ENCODE results near the gene MGLL.

MGLL gene

GRCh38 chr3:127783166-127783565 is 39.1 kb downstream of the MGLL start:
- Histone ChIP-seq H4K20me1 (ENCODE audit: insufficient read depth, low read length) (no peaks in the 10 kb centered on the region), H3K27ac (ENCODE audit: low read length) (no peak overlapping the region), H3K27me3 (ENCODE audit: insufficient read depth, low read length, poor library complexity) (peaks cover 23% of the 10 kb centered on the region), H3K4me2 (ENCODE audit: insufficient read depth, low read length) (no peak overlapping the region), H3K4me3 (ENCODE audit: low read depth in 1 of 2, low read length in 2 of 2) (no peak overlapping the region), H3K79me2 (ENCODE audit: insufficient read depth, low read length) (no peaks in the 10 kb centered on the region), H3K9ac (ENCODE audit: low read depth, low read length) (no peak overlapping the region), H2AFZ (ENCODE audit: low read depth, low read length) (no peak overlapping the region), H3K4me1 (ENCODE audit: insufficient read depth, low read length) (0 out of 2 replicates have a peak, but pooled peaks cover 5% of the 10 kb centered on the region), H3K36me3 (ENCODE audit: insufficient read depth, low read length) (no peaks in the 10 kb centered on the region), H3K9me3 (ENCODE audit: insufficient read depth, low read length, severe bottlenecking) (no peaks in the 10 kb centered on the region)
- TF ChIP-seq CTCF (IDR thresholded peaks at IDR 0.05; ENCODE audit: borderline replicate concordance, extremely low read depth, low read length, poor library complexity, severe bottlenecking) (no peak), EZH2 (IDR thresholded peaks at IDR 0.05; ENCODE audit: borderline replicate concordance, low read depth, low read length, severe bottlenecking) (no peak)
- ATAC-seq (ENCODE audit: insufficient read depth, low read depth): no peak
- no peak for DNase-seq

GRCh38 chr3:127781411-127782001 is 40.8 kb downstream of the MGLL start:
- H4K20me1 ChIP-seq (ENCODE audit: insufficient read depth, low read length): no peaks in the 10 kb centered on the region
- H3K4me2 ChIP-seq (ENCODE audit: insufficient read depth, low read length): no peak overlapping the region
- H3K9me3 ChIP-seq (ENCODE audit: insufficient read depth, low read length, severe bottlenecking): no peaks in the 10 kb centered on the region
- H3K27ac ChIP-seq (ENCODE audit: low read length): no peak overlapping the region
- 0 out of 2 replicates have a peak, but pooled peaks cover 5% of the 10 kb centered on the region for H3K4me1 ChIP-seq (ENCODE audit: insufficient read depth, low read length)
- ATAC-seq (ENCODE audit: insufficient read depth, low read depth) (no peak), DNase-seq (no peak)
- no peak overlapping the region for H3K4me3 ChIP-seq (ENCODE audit: low read depth in 1 of 2, low read length in 2 of 2)
- H2AFZ ChIP-seq (ENCODE audit: low read depth, low read length): no peak overlapping the region
- H3K27me3 ChIP-seq (ENCODE audit: insufficient read depth, low read length, poor library complexity): peaks cover 19% of the 10 kb centered on the region
- no peaks in the 10 kb centered on the region for H3K79me2 ChIP-seq (ENCODE audit: insufficient read depth, low read length)
- TF ChIP-seq EZH2 (IDR thresholded peaks at IDR 0.05; ENCODE audit: borderline replicate concordance, low read depth, low read length, severe bottlenecking): no peak
- no peak for TF ChIP-seq CTCF (IDR thresholded peaks at IDR 0.05; ENCODE audit: borderline replicate concordance, extremely low read depth, low read length, poor library complexity, severe bottlenecking)
- H3K9ac ChIP-seq (ENCODE audit: low read depth, low read length): no peak overlapping the region
- H3K36me3 ChIP-seq (ENCODE audit: insufficient read depth, low read length): no peaks in the 10 kb centered on the region

- Histone ChIP-seq H3K9ac (ENCODE audit: low read depth, low read length) (no peak overlapping the region), H3K27me3 (ENCODE audit: insufficient read depth, low read length, poor library complexity) (peaks cover 11% of the 10 kb centered on the region), H3K4me2 (ENCODE audit: insufficient read depth, low read length) (no peak overlapping the region), H3K27ac (ENCODE audit: low read length) (no peak overlapping the region), H3K36me3 (ENCODE audit: insufficient read depth, low read length) (no peaks in the 10 kb centered on the region), H4K20me1 (ENCODE audit: insufficient read depth, low read length) (no peaks in the 10 kb centered on the region), H3K4me3 (ENCODE audit: low read depth in 1 of 2, low read length in 2 of 2) (no peak overlapping the region), H3K4me1 (ENCODE audit: insufficient read depth, low read length) (0 out of 2 replicates have a peak, but pooled peaks cover 2% of the 10 kb centered on the region), H3K79me2 (ENCODE audit: insufficient read depth, low read length) (no peaks in the 10 kb centered on the region), H3K9me3 (ENCODE audit: insufficient read depth, low read length, severe bottlenecking) (no peaks in the 10 kb centered on the region), H2AFZ (ENCODE audit: low read depth, low read length) (no peak overlapping the region)
- ATAC-seq (ENCODE audit: insufficient read depth, low read depth) (no peak), DNase-seq (no peak)
- TF ChIP-seq CTCF (IDR thresholded peaks at IDR 0.05; ENCODE audit: borderline replicate concordance, extremely low read depth, low read length, poor library complexity, severe bottlenecking) (no peak), EZH2 (IDR thresholded peaks at IDR 0.05; ENCODE audit: borderline replicate concordance, low read depth, low read length, severe bottlenecking) (no peak)
These were observed 41.5 kb downstream of the MGLL start for GRCh38 chr3:127780536-127781400.
